ENCODE results near the gene PPP2R5C.

Gene PPP2R5C

DNA sequence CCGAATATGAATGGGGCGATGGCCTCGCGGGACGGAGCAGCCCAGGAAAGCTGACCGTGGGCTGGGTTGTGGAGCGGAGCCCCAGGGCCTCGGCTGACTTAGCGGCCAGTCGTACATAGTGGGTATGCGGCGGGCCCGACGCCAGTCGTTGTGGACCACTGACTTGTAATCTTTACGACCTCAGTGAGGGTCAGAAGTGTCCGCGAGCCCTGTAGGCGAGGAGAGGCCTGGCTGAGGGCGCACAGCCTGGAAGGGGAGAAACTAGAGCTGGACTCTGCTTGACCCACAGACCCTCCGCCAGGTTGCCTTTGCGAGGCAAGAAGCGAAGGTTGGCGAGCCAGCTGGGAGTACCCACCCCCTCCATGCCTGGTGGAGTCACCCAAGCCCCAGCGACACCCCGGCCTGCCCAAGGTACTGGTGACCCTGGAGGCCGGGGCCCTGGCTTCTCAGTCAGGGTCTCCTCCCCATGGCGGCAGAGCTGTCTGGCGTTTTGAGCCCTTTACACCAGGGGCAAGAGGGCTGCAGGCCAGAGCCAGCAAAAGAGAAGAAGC, 187.2 kb downstream of the PPP2R5C start:
- no peak for DNase-seq (ENCODE audit: low read depth, low spot score)

DNA sequence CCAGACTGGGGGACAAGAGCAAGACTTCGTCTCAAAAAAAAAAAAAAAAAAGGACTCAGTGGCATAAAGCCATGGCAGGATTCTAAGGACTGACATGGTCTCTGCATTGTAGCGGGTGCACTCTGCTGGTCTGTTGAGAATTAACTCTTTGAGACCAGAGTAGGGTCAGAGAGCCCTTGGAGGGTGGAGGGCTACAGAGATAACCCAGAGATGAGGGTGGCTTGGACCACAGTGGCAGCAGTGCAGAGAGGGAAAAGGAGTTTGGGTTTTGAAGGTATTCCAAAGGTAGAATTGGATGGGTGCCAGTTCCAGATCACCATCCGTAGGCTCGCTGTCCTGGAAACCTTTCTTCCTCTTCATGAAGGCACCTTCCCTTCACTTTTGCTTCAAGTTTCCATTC, 188.6 kb downstream of the PPP2R5C start:
- DNase-seq (ENCODE audit: low read depth, low spot score) = no peak

DNA sequence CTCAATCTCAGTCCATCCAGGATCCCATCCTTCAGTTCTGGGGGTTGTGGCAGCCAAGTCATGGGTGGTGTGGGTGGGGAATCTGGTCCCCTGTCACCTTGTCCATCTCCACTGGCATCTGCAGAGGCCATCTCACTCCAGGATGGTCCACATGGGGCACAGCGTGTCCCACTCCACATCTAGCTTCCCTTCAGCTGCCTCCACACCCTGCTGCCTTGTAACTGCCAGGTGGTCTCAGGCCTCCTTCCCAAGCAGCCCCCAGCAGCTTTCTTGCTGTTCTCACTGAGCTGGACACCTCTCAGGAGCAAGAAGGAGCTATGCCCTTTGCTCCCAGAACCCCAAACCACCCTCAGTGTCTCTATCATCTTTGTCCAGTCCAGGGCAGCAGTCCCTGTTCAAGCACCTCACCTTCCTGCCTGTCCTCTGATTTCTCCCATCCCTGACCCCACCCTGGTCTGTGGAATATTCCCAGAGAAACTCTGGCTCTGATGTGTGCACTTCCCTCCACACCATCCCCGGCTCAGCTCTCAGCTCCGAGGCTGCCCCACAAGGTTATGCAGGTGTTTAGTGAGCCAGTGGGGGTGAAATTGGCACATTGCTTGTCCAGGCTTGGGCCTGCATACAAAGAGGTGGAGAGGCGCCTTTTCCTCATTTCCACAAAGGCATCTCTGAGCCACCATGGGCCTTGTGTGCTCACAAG, 189.2 kb downstream of the PPP2R5C start:
- DNase-seq (ENCODE audit: low read depth, low spot score) = no peak

- no peak for DNase-seq (ENCODE audit: low read depth, low spot score)
Measured at GRCh38 chr14:101953151-101953550, 191.6 kb downstream of the PPP2R5C start.

GRCh38 chr14:101954501-101954900, 193.0 kb downstream of the PPP2R5C start:
- no peak for DNase-seq (ENCODE audit: low read depth, low spot score)

- DNase-seq (ENCODE audit: low read depth, low spot score) = no peak
Measured at GRCh38 chr14:101955695-101956161, 194.2 kb downstream of the PPP2R5C start.

- no peak for DNase-seq (ENCODE audit: low read depth, low spot score)
Measured at GRCh38 chr14:101956179-101956885, 194.8 kb downstream of the PPP2R5C start.

- no peak for DNase-seq (ENCODE audit: low read depth, low spot score)
Measured at GRCh38 chr14:101957406-101958234, 196.1 kb downstream of the PPP2R5C start.

DNA sequence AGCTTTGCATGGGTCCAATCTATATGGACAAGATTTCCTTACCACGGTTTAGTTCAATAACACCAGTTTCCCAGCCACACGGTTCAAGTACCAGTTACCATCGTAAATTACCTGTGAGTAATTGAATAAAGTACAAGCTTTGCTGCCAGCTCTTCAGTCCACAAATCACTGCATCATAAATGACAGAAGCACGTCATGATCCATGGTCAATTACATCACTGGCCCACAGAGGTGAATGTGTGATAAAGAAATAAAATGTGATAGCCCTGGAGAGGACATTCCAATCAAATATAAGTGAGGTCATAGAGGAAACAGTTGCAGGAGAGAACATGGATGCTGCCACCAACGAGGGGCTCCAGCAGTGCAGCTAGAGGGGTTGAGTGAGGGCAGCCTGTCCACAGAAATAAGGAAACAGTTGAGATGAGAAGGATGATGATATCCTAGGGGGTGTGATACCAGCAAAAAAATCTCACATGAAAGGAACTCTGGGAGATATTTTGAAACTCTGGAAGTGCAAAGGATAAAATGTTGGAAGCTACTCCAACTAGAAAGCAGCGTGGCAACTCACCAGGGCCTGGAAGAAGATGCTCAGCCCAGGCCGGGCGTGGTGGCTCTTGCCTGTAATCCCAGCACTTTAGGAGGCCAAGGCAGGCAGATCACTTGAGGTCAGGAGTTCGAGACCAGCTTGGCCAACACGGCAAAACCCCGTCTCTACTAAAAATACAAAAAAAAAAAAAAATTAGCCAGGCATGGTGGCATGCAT, 197.1 kb downstream of the PPP2R5C start:
- DNase-seq (ENCODE audit: low read depth, low spot score) = no peak

DNA sequence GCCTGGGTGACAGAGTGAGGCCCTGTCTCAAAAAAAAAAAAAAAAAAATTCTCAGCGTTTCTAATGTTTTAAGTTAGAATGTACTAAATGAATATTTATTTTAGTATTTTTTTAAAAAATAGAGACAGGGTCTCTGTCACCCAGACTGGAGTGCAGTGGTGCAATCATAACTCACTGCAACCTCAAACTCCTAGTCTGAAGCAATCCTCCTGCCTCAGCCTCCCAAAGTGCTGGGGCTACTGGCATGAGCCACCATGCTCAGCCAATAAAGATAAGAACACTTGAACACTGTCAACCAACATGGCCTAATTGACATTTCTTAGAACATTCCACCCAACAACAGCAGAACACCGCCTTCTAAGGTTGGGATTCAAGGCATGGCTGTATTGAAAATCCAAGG, 197.8 kb downstream of the PPP2R5C start:
- DNase-seq (ENCODE audit: low read depth, low spot score) = no peak

- DNase-seq (ENCODE audit: low read depth, low spot score) = no peak
Measured at GRCh38 chr14:101960225-101960624, 198.7 kb downstream of the PPP2R5C start.

DNA sequence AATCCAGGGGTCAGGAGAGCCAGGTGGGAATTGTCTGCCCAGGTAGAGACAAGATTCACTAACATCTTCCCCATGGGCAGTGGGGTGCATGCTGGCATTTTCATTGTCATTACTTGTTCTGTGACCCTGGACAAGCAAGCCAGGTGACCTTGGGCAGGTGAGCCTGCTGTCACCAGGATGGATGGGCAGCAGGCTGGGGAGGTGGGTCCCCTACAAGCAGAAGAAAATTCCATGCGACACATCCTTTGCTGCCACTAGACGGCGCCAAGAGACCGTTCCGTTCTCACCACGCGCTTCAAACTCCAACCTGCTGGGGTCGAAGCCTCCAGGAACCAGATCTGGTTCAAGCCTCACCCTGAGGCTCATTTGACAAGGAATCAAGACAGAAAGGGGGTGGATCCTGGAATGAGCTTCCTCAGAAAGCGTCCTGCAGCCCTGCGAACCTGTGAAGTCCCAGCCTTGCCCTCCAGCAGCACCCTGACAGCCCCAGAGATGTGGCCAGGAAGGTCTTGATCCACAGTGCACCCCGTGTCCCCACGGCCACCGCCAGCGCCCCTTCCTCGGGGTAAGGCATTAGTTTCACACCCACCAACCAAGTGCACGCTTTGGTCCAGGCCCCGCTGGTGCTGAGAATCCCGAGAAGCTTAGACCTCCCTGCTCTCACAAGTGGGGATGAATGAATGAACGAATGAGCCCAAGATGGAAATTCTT, 199.7 kb downstream of the PPP2R5C start:
- DNase-seq (ENCODE audit: low read depth, low spot score) = no peak

DNA sequence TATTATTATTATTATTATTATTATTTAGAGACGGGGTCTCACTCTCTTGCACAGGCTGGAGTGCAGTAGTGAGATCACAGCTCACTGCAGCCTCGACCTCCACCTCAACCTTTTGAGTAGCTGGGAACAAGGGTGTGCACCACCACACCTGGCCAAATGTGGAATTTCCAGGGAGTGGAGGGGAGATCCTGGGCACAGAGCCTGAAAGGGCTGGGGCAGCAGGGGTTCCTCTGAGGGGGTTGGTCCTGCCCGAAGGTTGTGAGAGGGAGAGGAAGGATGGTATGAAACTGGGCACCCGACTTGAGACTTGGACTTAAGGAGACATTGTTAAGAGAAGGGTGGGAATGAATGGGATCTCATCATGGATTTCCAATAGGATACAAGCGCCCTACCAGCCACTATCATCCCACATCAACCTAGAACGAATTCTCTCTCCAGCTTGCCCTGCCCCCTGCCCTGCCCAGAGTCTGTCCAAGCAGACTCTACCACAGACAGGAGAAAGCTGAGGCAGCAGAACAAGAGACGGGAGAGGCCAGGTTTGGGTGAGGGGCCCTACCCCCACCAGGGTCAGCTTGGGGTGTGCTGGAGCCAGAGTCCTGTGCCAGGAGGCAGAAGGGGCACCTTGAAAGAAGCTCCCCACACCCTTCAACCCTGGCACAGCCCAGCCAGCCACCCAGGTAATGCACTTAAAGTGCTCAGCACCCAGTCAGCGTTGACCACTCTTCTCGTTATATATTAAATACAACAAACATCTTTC, 200.4 kb downstream of the PPP2R5C start:
- no peak for DNase-seq (ENCODE audit: low read depth, low spot score)

DNA sequence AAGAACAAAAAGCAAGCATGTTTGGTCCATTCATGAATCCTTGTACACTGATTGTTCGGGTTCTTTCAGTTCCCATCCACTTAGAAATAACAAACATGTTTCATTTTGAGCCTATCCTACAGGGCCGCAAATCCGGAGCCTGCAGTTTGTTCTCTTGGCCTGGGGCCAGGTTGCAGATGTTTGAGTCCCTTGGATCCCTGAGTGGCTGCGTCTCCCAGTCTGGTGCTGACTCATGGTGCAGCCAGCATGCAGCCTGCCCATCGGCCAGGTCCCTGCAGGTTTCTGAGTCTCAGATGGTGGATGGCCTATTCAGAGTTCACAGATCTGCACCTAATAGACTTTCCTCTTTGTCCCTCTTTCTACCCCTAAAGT, 201.0 kb downstream of the PPP2R5C start:
- DNase-seq (ENCODE audit: low read depth, low spot score) = peak; percentile 99

DNA sequence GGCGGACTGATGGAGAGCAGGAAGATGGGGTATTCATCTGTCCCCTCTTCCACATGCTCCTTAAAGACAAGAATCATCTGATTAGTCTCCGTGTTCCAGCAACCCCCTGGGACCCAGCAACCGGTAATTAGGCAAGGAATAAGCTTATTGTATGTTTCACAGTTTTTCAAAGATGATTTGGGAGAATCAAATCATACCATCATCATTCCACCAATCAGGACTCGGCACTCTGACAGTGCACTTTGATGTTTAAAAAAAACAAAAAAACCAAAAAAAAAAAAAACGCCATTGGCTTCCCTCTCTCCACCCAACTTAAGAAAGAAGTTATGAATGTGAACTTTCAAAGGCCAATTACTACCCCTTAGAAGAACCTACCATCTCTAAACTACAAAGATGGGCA, 201.5 kb downstream of the PPP2R5C start:
- DNase-seq (ENCODE audit: low read depth, low spot score) = no peak

DNA sequence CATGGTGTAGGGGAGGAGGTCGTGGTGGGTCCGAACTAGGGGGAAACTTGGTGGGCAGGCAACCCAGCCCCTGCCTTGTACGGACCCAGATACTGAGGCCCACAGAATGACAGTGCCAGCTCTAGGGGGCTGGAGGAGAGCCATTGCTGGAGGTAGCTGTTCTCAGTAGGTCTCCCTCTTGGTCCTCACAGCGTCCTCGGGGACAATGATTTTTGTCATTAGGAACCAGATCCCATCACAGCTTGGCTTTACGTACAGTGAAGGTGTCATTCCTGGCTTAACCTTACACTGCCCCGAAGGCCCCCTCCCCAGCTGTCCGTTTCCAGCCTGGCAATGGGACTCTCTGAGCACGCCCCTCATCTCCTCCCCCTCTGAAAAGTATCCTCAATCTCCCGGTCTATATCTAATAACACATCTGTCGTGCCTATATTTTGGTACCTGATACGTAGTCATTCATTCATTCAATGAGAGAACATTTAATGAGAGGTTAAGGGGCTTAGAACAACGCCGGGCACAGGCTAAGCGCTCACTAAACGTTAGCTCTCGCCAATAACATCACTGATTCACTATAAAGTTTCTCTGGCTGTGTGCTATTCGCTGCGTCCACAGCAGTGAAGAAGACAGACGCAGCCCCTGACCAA, 202.3 kb downstream of the PPP2R5C start:
- DNase-seq (ENCODE audit: low read depth, low spot score) = no peak

DNA sequence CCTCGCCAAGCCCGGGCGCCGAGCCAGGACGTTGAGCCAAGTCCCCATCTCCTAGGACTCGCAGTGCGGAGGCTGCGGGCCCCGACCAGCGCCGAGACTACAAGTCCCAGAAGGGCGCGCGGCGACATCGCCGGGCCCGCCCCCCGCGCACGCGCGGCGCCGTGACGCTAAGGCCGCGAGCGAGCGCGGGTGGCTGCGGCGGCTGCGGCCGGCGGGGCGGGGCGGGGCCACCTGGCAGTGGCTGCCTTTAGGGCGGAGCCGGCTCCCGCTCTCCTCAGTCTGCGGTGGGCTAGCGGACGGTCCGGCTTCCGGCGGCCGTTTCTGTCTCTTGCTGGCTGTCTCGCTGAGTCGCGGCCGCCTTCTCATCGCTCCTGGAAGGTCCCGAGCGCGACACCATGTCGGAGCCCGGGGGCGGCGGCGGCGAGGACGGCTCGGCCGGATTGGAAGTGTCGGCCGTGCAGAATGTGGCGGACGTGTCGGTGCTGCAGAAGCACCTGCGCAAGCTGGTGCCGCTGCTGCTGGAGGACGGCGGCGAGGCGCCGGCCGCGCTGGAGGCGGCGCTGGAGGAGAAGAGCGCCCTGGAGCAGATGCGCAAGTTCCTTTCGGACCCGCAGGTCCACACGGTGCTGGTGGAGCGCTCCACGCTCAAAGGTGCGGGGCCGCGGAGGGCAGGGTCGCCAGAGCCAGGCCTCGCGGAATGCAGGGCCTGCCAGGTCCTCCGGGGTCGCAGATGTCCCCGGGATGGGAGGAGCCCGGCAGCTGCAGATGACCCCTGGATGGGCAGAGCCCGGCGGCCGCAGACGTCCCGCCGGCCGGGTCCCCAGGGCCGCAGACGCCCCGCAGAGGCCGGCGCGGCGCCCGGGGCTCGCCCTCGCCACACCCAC, 203.0 kb downstream of the PPP2R5C start, which contains the start of gene DYNC1H1:
Gene DYNC1H1, plus strand, starts transcription at position 277 of the 884 bp plus-strand sequence. Its CDS starts 119 bp downstream, at position 396.
- peak; percentile 84 for DNase-seq (ENCODE audit: low read depth, low spot score)

DNA sequence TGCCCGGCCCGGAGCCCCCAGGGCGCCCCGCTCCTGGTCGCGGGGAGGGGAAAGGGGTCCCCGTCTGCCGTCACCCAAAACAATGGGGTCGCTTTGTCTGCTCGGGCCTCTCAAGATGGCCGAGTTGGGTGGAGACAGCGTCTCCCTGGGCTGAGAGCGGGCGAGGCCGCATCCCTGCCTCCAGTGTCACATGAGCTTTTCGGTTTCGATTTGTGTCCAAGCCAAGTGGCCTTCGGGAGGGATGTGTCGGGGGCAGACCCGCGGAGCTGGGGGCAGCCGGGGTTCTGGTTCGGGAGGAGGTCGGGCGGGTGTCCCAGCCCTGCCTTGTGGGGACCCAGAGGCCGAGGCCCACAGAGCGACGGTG, 203.7 kb downstream of the PPP2R5C start:
- DNase-seq (ENCODE audit: low read depth, low spot score) = no peak
